HepG2 (cell line): ENCODE data around the gene KCNG4. TPM values are rescaled to one million over a fixed set of nuclear protein-coding genes. Genes with fewer than 3 reads are reported as not detected.

Experiments
- ATAC-seq: fragments of 200-7000 bp; cut with Tn5 transposase; 3 replicates; pipeline ENCODE4 v1.9.1; 2020; ENCODE audit warnings: mild to moderate bottlenecking, moderate library complexity
- BruUV-seq: library from RNA; stranded (reverse); fragments of 400-500 nt; replicated peaks from 2 replicates; lab custom pipeline; 2021; lab: Mats Ljungman, UMichigan
- CTCF ChIA-PET: fragments of 300-600 bp; formaldehyde crosslinking; extraction: SDS; loops from one replicate; lab custom pipeline; 2021; ENCODE audit warnings: low total read pairs, inconsistent platforms, low intra/inter-chr PET ratio; lab: Yijun Ruan, JAX
- POLR2A ChIA-PET: fragments of 350-600 bp; sonication (Branson Sonifier 250); formaldehyde crosslinking; loops from one replicate; lab custom pipeline; 2020; ENCODE audit warnings: antibody characterized with exemption, inconsistent platforms; lab: Yijun Ruan, JAX
- DNase-seq: peaks from one replicate; pipeline ENCODE4 v3.0.0-alpha.2; 2015; ENCODE audit warnings: low spot score
- FAIRE-seq: peaks from 3 replicates; lab custom pipeline; 2011; peaks lifted over from hg19 to GRCh38; lab: Jason Lieb, UNC
- H2AFZ ChIP-seq: one replicate; pipeline ENCODE4 v1.6.1; 2011; ENCODE audit warnings: low read length, inconsistent platforms
- H3K27ac ChIP-seq: fragments of 300-600 bp; 3 replicates; pipeline ENCODE4 v1.8.0; 2011; ENCODE audit warnings: mixed run types, mild to moderate bottlenecking, mixed read lengths, low read length, inconsistent platforms; ENCODE audit not compliant: insufficient read depth; ENCODE audit errors: extremely low read length
- H3K27me3 ChIP-seq, 2 experiments: fragments of 200-600 bp in 1 of 2; 2 replicates in 1 of 2; 3 replicates in 1 of 2; pipeline versions ENCODE4 v1.6.0 to v1.8.0; 2011; ENCODE audit warnings: low read length in 2 of 2, mild to moderate bottlenecking in 2 of 2, moderate library complexity in 2 of 2, inconsistent platforms in 1 of 2; ENCODE audit not compliant: insufficient read depth in 2 of 2, control insufficient read depth in 1 of 2
- H3K36me3 ChIP-seq, 2 experiments: fragments of 200-600 bp in 1 of 2; replicated peaks in 1 of 2; 2 replicates in 1 of 2; 3 replicates in 1 of 2; pipeline versions ENCODE4 v1.5.1 to v1.8.0; 2011; ENCODE audit warnings: low read length in 2 of 2, inconsistent platforms in 1 of 2; ENCODE audit not compliant: insufficient read depth in 2 of 2, control insufficient read depth in 1 of 2
- H3K4me1 ChIP-seq: 2 replicates; pipeline ENCODE4 v1.5.1; 2012; ENCODE audit warnings: low read length, inconsistent platforms; ENCODE audit not compliant: insufficient read depth
- H3K4me2 ChIP-seq: 2 replicates; pipeline ENCODE4 v1.6.0; 2011; ENCODE audit warnings: low read depth, low read length, inconsistent platforms
- H3K4me3 ChIP-seq, 3 experiments: fragments of 200-600 bp in 1 of 3; sonication (generic), shearing (Covaris generic) in 1 of 3; replicated peaks in 1 of 3; 2 replicates each; pipeline ENCODE4 v1.5.1; 2011 to 2016; ENCODE audit warnings: low read length in 3 of 3, inconsistent platforms in 2 of 3, low read depth in 2 of 3, mild to moderate bottlenecking in 2 of 3, control low read depth in 1 of 3, mixed read lengths in 1 of 3; ENCODE audit not compliant: insufficient read depth in 1 of 3
- H3K79me2 ChIP-seq: one replicate; pipeline ENCODE4 v1.6.1; 2011; ENCODE audit warnings: low read length, inconsistent platforms; ENCODE audit not compliant: insufficient read depth
- H3K9ac ChIP-seq: 2 replicates; pipeline ENCODE4 v1.6.0; 2011; ENCODE audit warnings: mild to moderate bottlenecking, low read depth, low read length, inconsistent platforms; ENCODE audit not compliant: insufficient read depth
- H3K9me3 ChIP-seq: 2 replicates; pipeline ENCODE4 v1.5.1; 2012; ENCODE audit warnings: mild to moderate bottlenecking, low read length
- H4K20me1 ChIP-seq: 2 replicates; pipeline ENCODE4 v1.6.0; 2011; ENCODE audit warnings: inconsistent platforms, mild to moderate bottlenecking, low read length, moderate library complexity; ENCODE audit not compliant: insufficient read depth
- AKAP8 ChIP-seq: sonication (generic); formaldehyde crosslinking; IDR thresholded peaks from 2 replicates; pipeline ENCODE4 v1.5.1; 2020; ENCODE audit warnings: mild to moderate bottlenecking, missing genetic modification reagents
- GLI4 ChIP-seq: sonication (generic); formaldehyde crosslinking; IDR thresholded peaks from 2 replicates; pipeline ENCODE4 v1.5.1; 2020; ENCODE audit warnings: missing genetic modification reagents, mild to moderate bottlenecking, moderate library complexity, borderline replicate concordance
- MXD4 ChIP-seq: IDR thresholded peaks from 2 replicates; pipeline ENCODE4 v1.6.1; 2016; ENCODE audit warnings: mild to moderate bottlenecking, missing biosample characterization, missing genetic modification reagents
- RXRA ChIP-seq: sonication (generic); formaldehyde crosslinking; IDR thresholded peaks from 2 replicates; pipeline ENCODE4 v1.5.1; 2020; ENCODE audit warnings: missing genetic modification reagents
- ZFP82 ChIP-seq: sonication (generic); formaldehyde crosslinking; IDR thresholded peaks from 2 replicates; pipeline ENCODE4 v1.5.1; 2020; ENCODE audit warnings: mild to moderate bottlenecking, missing genetic modification reagents, borderline replicate concordance
- ZNF263 ChIP-seq: sonication (generic); formaldehyde crosslinking; IDR thresholded peaks from 2 replicates; pipeline ENCODE4 v1.4.0; 2020; ENCODE audit warnings: missing genetic modification reagents
- ZSCAN20 ChIP-seq: sonication (generic); formaldehyde crosslinking; IDR thresholded peaks from 2 replicates; pipeline ENCODE4 v1.4.0; 2020; ENCODE audit warnings: missing genetic modification reagents, mild to moderate bottlenecking, borderline replicate concordance
- WGBS: methylation state at CpG from one replicate; pipeline ENCODE4 v1.1.6; 2017; ENCODE audit warnings: low lambda C conversion rate; 5-methylcytosine and 5-hydroxymethylcytosine counted together
- in situ Hi-C: cut with HindIII; loops from 2 replicates; pipeline ENCODE4 v1.10.0; 2017; ENCODE audit warnings: low pct_unique_long_range_greater_than_20kb; ENCODE audit not compliant: extremely low pct_ligation_motif_present
- intact Hi-C: fragments of 100-400 bp; cut with micrococcal nuclease; formaldehyde crosslinking; loops from one replicate; pipeline ENCODE4 v1.10.0; 2022; ENCODE audit not compliant: unreplicated experiment
- polyA plus RNA-seq, 8 experiments: library from polyadenylated mRNA; depleted of rRNA in 3 of 8; stranded (reverse) in 7 of 8; unstranded in 1 of 8; fragments of >200 nt; fragmentation: Illumina TruSeq in 4 of 8; extraction: Trizol in 4 of 8; gene quantifications; 2 replicates each; pipeline versions ENCODE4 v1.2.1 to v1.2.3, GENCODE V29; 2011 to 2016; ENCODE audit warnings: low read depth in 4 of 8, missing spikeins in 1 of 8, mixed read lengths in 1 of 8; ENCODE audit not compliant: insufficient read depth in 1 of 8
- total RNA-seq, 5 experiments: library from RNA; depleted of rRNA; stranded (reverse); fragments of >200 nt; fragmentation: Illumina TruSeq; extraction: Trizol; gene quantifications; 2 replicates each; pipeline ENCODE4 v1.2.3, GENCODE V29; 2016; ENCODE audit warnings: low read depth in 1 of 5

The KCNG4 gene
- total and polyA plus RNA-seq, 2 of the 13 experiments (the other 11 are each of a cell fraction or from before 2014, with no cell fraction given), result not detected

DNA sequence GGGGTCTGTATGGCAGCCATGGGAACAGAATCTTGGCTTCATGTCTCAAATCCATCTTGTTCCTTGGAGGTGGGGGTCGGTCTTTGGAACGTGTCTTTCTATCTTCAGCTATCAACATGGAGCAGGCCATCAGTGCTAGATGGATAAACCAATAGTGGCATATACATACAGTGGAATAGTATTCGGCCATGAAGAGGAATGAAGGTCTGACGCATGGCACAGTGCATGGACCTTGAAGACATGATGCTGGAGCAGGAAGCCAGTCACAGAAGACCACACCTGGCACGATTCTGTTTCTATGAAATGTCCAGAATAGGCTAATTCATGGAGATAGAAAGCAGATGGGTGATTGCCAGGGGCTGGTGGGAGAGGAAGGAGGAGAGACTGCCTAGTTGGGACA is 7.8 kb downstream of the KCNG4 start:
- Histone ChIP-seq H3K9ac (no peak overlapping the region), H3K79me2 (no peaks in the 10 kb centered on the region), H4K20me1 (no peaks in the 10 kb centered on the region), H3K36me3 (no peaks in the 10 kb centered on the region), H3K27ac (no peak overlapping the region), H2AFZ (no peak overlapping the region), H3K4me3 (no peak overlapping the region), H3K4me1 (peaks cover 5% of the 10 kb centered on the region; the same call in 1 of the 2 replicates), H3K4me2 (no peak overlapping the region), H3K9me3 (no peaks in the 10 kb centered on the region), H3K27me3 (peaks cover 0 to 76% of the 10 kb centered on the region in 2 experiments; a peak in 4 of 5 replicates)
- POLR2A ChIA-PET, result no interaction called here
- intact Hi-C loops (no loop called here), in situ Hi-C loops (no loop called here)
- ATAC-seq, result no peak
- CTCF ChIA-PET, result no interaction called here
- no peak for FAIRE-seq
- TF ChIP-seq ZFP82 (CRISPR knock-in tag) (no peak), RXRA (CRISPR knock-in tag) (no peak), ZSCAN20 (CRISPR knock-in tag) (no peak), AKAP8 (CRISPR knock-in tag) (no peak), GLI4 (CRISPR knock-in tag) (no peak)
- no TSS peak for BruUV-seq
- DNase-seq, result no peak
- 12% methylated on average over 5 of the region's 5 CpGs for WGBS

DNA sequence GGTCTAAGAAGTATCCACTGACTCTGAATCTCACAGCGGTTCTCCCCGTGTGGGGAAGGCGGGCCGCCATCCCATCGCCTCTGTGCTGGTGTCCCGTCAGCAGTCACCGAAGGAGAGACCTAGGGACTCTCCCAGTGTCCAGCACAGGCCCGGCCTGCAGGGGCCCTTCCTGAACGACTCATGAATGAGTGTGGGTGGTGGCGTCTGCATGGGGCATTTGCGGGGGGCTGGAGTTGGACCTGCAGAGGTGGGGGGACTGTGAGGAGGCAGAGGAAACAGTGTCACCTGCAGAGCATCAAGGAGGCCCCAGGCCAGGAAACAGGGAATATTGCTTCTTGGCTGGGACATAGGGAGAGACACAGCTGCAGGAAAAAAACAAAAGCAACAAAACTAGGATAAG is 10.3 kb downstream of the KCNG4 start:
- Histone ChIP-seq H2AFZ (no peak overlapping the region), H3K79me2 (no peaks in the 10 kb centered on the region), H3K4me2 (no peak overlapping the region), H3K27me3 (peaks cover 4 to 69% of the 10 kb centered on the region in 2 experiments; a peak in 4 of 5 replicates), H3K4me1 (peaks cover 5% of the 10 kb centered on the region; the same call in 1 of the 2 replicates), H3K27ac (no peak overlapping the region), H3K9ac (no peak overlapping the region), H3K36me3 (no peaks in the 10 kb centered on the region), H3K9me3 (no peaks in the 10 kb centered on the region), H4K20me1 (no peaks in the 10 kb centered on the region), H3K4me3 (no peak overlapping the region)
- ATAC-seq, result no peak
- TF ChIP-seq ZNF263 (no peak), MXD4 (CRISPR knock-in tag) (no peak)
- intact Hi-C loops (no loop called here), in situ Hi-C loops (no loop called here)
- ChIA-PET CTCF (no interaction called here), POLR2A (no interaction called here)
- no peak for FAIRE-seq
- no TSS peak for BruUV-seq
- no peak for DNase-seq
- WGBS, result 59% methylated on average over 11 of the region's 11 CpGs
